ENCODE measurements around the gene TSPAN18.

GRCh38 chr11:44822369-44822768 is 95.6 kb downstream of the TSPAN18 start:
- TF ChIP-seq CTCF (IDR thresholded peaks at IDR 0.05) = no peak
- TF ChIP-seq REST (IDR thresholded peaks at IDR 0.05; ENCODE audit: insufficient read depth in 1 of 2, low read depth in 2 of 2, low read length in 1 of 2) = no peak
- no peak for TF ChIP-seq SIN3A (IDR thresholded peaks at IDR 0.05; ENCODE audit: borderline replicate concordance, insufficient read depth, low read depth, low read length)
- no peak for TF ChIP-seq POLR2AphosphoS5 (IDR thresholded peaks at IDR 0.05; ENCODE audit: low read depth, low read length)
- no peak for TF ChIP-seq TCF7L2 (IDR thresholded peaks at IDR 0.05; ENCODE audit: low read depth, low read length)

Measured in Panc1 (cell line).